Activated T-cell treated with anti-CD3 and anti-CD28 coated beads, Interleukin-2, amount 50 U/mL, for 72 hours (primary cell): Measurements from ENCODE around the gene OGDH. TPM values are rescaled to one million over a fixed set of nuclear protein-coding genes. Genes with fewer than 3 reads are reported as not detected.
"Not testable (repeated sequence)": the region's sequence is repeated elsewhere in the genome, so short reads cannot be mapped to it uniquely, and the experiment has no call there.

ENCODE experiments used
- ATAC-seq, 2 donors: fragments of 150-1000 bp; cut with Tn5 transposase; replicated peaks in 1 of 2; 2 replicates each; pipeline ENCODE4 v1.10.0; 2021; ENCODE audit warnings: moderate library complexity in 2 of 2, mild to moderate bottlenecking in 1 of 2
- DNase-seq, 2 donors: peaks; one replicate each; pipeline ENCODE4 v3.0.0; 2021 to 2022; ENCODE audit warnings: mixed read lengths in 1 of 2
- H3K27ac Mint-ChIP-seq: one replicate; pipeline ENCODE4 v1.8.0; 2022; ENCODE audit warnings: mild to moderate bottlenecking, moderate library complexity, mixed read lengths
- H3K27me3 Mint-ChIP-seq: one replicate; pipeline ENCODE4 v1.8.0; 2022; ENCODE audit warnings: low read depth, mixed read lengths
- H3K36me3 Mint-ChIP-seq, 2 donors: one replicate each; pipeline ENCODE4 v1.8.0; 2022; ENCODE audit warnings: mixed read lengths in 2 of 2, mild to moderate bottlenecking in 1 of 2; ENCODE audit not compliant: insufficient read depth in 2 of 2
- H3K4me1 Mint-ChIP-seq: one replicate; pipeline ENCODE4 v1.8.0; 2022; ENCODE audit warnings: low read depth, mixed read lengths
- H3K4me3 Mint-ChIP-seq, 2 donors: one replicate each; pipeline ENCODE4 v1.8.0; 2022; ENCODE audit warnings: mild to moderate bottlenecking in 2 of 2, mixed read lengths in 2 of 2, moderate library complexity in 2 of 2
- H3K9me3 Mint-ChIP-seq, 2 donors: one replicate each; pipeline ENCODE4 v1.8.0; 2022; ENCODE audit warnings: mixed read lengths in 2 of 2
- total RNA-seq, 2 donors: library from RNA; stranded (reverse); gene quantifications; one replicate each; pipeline ENCODE4 v1.2.3, GENCODE V29; 2022

The OGDH gene
- total RNA-seq, 2 donors from 2014 or later, result 79.6 to 82.7 TPM

DNA sequence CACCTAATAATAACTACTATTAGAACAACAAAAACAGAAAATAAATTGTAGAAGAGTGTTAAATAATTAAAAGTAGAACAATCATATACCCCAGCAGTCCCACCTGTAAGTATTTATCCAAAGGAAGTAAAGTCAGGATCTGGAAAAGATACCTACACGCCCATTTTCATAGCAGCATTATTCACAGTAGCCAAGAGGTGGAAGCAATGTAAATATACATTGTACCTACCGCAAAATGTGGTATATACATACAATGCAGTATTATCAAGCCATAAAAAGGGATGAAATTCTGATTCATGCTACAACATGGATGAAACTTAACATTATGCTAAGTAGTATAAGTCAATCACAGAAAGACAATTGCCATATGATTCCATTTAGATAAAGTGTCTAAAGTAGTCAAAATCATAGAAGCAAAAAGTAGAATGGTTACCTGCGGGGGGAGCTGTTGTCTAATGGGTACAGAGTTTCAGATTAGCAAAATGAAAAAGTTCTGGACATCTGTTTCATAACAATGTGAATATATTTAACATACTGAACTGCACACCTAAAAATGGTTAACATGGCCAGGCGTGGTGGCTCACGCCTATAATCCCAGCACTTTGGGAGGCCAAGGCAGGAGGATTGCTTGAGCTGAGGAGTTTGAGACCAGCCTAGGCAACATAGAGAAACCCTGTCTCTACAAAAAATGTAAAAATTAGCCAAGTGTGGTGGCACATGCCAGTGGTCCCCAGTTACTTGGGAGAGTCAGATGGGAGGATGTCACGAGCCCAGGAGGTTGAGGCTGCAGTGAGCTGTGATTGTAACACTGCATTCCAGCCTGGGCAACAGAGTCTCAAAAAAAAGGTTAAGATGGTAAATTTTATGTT lies 18.4 kb upstream of the OGDH start:
- ATAC-seq, result peak; percentile 75
- H3K4me3 Mint-ChIP-seq, result no peak overlapping the region

DNA sequence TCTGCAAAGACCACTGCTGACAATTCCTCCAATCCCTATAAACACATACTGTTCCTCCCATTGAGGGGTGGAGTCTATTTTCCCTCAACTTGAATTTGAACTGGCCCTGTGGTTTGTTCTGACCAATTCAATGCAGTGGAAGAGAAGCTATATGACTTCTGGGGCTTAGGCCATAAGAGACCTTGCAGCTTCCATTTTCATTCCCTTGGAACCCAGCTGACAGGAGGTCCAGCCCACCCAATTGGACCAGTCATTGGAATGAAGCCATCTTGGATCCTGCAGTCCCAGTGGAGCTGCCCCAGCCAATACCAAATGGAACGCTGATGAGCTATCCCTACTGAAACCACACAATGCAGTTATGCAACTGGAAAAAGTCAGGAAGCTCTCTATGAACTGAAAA lies 15.5 kb upstream of the OGDH start:
- no peak for ATAC-seq
- Mint-ChIP-seq H3K4me3 (no peak overlapping the region), H3K4me1 (peaks cover 5% of the 10 kb centered on the region)

More for the DNA sequence above, 18.4 kb upstream of the OGDH start:
- Mint-ChIP-seq H3K27me3 (no peaks in the 10 kb centered on the region), H3K27ac (no peak overlapping the region), H3K4me1 (peaks cover 5% of the 10 kb centered on the region), H3K36me3 (no peaks in the 10 kb centered on the region), H3K9me3 (no peaks in the 10 kb centered on the region)
- peak; percentile 59 to 62 for DNase-seq

GRCh38 chr7:44595934-44596635 lies 10.3 kb upstream of the OGDH start:
- Mint-ChIP-seq H3K27ac (no peak overlapping the region), H3K4me1 (no peaks in the 10 kb centered on the region), H3K27me3 (no peaks in the 10 kb centered on the region), H3K9me3 (no peaks in the 10 kb centered on the region), H3K4me3 (no peak overlapping the region), H3K36me3 (no peaks in the 10 kb centered on the region)
- no peak for ATAC-seq
- DNase-seq, result no peak

More for the DNA sequence above, 15.5 kb upstream of the OGDH start:
- no peak for DNase-seq
- Mint-ChIP-seq H3K36me3 (no peaks in the 10 kb centered on the region), H3K27me3 (no peaks in the 10 kb centered on the region), H3K9me3 (no peaks in the 10 kb centered on the region), H3K27ac (no peak overlapping the region)

DNA sequence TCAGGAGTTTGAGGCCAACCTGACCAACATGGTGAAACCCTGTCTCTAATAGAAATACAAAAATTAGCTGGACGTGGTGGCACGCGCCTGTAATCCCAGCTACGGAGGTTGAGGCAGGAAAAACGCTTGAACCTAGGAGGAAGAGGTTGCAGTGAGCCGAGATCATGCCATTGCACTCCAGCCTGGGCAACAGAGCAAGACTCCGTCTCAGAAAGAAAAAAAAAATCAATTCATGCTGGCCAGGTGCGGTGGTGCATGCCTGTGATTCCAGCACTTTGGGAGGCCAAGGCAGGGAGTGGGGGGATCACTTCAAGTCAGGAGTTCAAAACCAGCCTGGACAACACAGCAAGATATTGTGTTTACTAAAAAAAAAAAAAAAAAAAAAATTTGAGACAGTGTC lies 9.2 kb upstream of the OGDH start:
- not testable (repeated sequence) for ATAC-seq, H3K4me3 Mint-ChIP-seq, H3K27ac Mint-ChIP-seq, H3K9me3 Mint-ChIP-seq, H3K4me1 Mint-ChIP-seq, H3K27me3 Mint-ChIP-seq, H3K36me3 Mint-ChIP-seq, DNase-seq

GRCh38 chr7:44599222-44599621 lies 7.2 kb upstream of the OGDH start:
- H3K4me1 Mint-ChIP-seq, result no peaks in the 10 kb centered on the region
- H3K4me3 Mint-ChIP-seq, result no peak overlapping the region
- DNase-seq, result no peak
- no peaks in the 10 kb centered on the region for H3K9me3 Mint-ChIP-seq
- H3K27me3 Mint-ChIP-seq, result no peaks in the 10 kb centered on the region
- no peaks in the 10 kb centered on the region for H3K36me3 Mint-ChIP-seq
- no peak overlapping the region for H3K27ac Mint-ChIP-seq
- ATAC-seq, result no peak

DNA sequence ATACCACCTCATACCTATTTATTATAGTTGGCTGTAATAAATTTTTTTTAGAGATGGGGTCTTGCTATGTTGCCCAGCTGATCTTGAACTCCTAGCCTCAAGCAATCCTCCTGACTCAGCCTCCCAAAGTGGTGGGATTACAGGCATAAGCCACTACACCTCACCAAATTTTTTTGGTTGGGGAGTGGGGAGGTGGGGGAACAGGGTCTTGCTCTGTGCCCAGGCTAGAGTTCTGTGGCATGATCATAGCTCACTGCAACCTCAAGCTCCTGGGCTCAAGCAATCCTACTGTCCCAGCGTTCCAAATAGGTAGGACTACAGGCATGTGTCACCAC lies 3.9 kb upstream of the OGDH start:
- Mint-ChIP-seq H3K4me3 (no peak overlapping the region), H3K27ac (no peak overlapping the region), H3K4me1 (peaks cover 16% of the 10 kb centered on the region), H3K27me3 (no peaks in the 10 kb centered on the region), H3K9me3 (no peaks in the 10 kb centered on the region), H3K36me3 (no peaks in the 10 kb centered on the region)
- DNase-seq (no peak), ATAC-seq (no peak)

DNA sequence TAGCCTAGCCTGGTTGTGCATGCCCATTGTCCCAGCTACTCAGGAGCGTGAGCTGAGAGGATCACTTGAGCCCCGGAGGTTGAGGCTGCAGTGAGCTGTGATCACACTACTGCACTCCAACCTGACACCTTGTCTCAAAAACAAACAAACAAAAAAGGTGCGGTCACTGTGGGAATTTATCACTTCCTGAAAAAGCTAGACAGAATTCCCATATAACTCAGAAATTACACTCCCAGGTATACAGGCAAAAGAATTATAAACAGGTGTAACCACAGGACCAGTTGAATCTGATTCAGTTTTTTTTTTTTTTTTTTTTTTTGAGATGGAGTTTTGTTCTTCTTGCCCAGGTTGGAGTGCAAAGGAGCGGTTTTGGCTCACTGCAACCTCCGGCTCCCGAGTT lies 3.2 kb upstream of the OGDH start:
- H3K27ac Mint-ChIP-seq, result no peak overlapping the region
- DNase-seq (no peak), ATAC-seq (no peak)
- no peaks in the 10 kb centered on the region for H3K36me3 Mint-ChIP-seq
- H3K4me3 Mint-ChIP-seq, result no peak overlapping the region
- H3K4me1 Mint-ChIP-seq, result peaks cover 22% of the 10 kb centered on the region
- H3K9me3 Mint-ChIP-seq, result no peaks in the 10 kb centered on the region
- H3K27me3 Mint-ChIP-seq, result no peaks in the 10 kb centered on the region

- H3K4me1 Mint-ChIP-seq, result peaks cover 36% of the 10 kb centered on the region
- ATAC-seq, result no peak
Observed at GRCh38 chr7:44604941-44605340, 1.5 kb upstream of the OGDH start.

GRCh38 chr7:44607141-44608068 lies 978 bp downstream of the OGDH start:
- Mint-ChIP-seq H3K9me3 (no peaks in the 10 kb centered on the region), H3K36me3 (no peaks in the 10 kb centered on the region), H3K4me3 (peak overlapping the region; percentile 93 to 98), H3K27me3 (no peaks in the 10 kb centered on the region), H3K27ac (peak overlapping the region; percentile 62), H3K4me1 (peaks cover 53% of the 10 kb centered on the region)
- DNase-seq, result no peak
- ATAC-seq, result no peak

More at GRCh38 chr7:44604941-44605340, 1.5 kb upstream of the OGDH start:
- Mint-ChIP-seq H3K9me3 (no peaks in the 10 kb centered on the region), H3K4me3 (peak overlapping the region in 1 of 2 donors; percentile 64), H3K27ac (no peak overlapping the region), H3K36me3 (no peaks in the 10 kb centered on the region), H3K27me3 (no peaks in the 10 kb centered on the region)
- no peak for DNase-seq

DNA sequence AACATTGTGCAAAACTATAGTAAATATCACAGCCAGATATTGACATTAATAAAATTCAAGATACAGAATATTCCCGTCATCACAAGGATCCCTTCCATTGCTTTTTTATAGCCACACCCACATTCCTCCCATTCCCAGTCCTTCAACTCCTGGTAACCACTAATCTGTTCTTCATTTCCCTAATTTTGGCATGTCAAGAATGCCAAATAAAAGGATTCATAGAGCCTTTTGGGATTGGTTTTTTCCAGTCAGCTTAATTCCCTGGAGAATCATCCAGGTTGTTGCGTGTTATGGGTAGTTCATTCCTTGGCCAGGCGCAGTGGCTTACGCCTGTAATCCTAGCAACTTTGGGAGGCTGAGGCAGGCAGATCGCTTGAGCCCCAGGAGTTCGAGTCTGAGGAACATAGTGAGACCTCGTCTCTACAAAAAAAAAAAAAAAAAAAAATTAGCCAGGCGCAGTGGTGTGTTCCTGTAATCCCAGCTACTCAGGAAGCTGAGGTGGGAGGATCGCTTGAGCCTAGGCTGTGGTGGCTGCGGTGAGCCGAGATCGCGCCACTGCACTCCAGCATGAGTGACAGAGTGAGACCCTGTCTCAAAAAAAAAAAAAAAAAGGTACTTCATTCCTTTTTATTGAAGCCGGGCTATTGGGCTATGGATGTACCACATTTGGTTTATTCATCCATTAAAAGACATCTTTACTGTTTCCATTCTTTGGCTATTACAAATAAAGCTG lies 2.7 kb downstream of the OGDH start:
- H3K36me3 Mint-ChIP-seq, result peaks cover 0 to 1% of the 10 kb centered on the region in 2 donors
- H3K9me3 Mint-ChIP-seq, result no peaks in the 10 kb centered on the region
- H3K27ac Mint-ChIP-seq, result no peak overlapping the region
- DNase-seq (no peak), ATAC-seq (no peak)
- peak overlapping the region; percentile 39 to 55 for H3K4me3 Mint-ChIP-seq
- H3K27me3 Mint-ChIP-seq, result no peaks in the 10 kb centered on the region
- H3K4me1 Mint-ChIP-seq, result peaks cover 64% of the 10 kb centered on the region

GRCh38 chr7:44609829-44610228 lies 3.4 kb downstream of the OGDH start:
- ATAC-seq, result no peak
- peaks cover 72% of the 10 kb centered on the region for H3K4me1 Mint-ChIP-seq
- H3K9me3 Mint-ChIP-seq, result no peaks in the 10 kb centered on the region
- no peak for DNase-seq
- peak overlapping the region; percentile 24 for H3K27ac Mint-ChIP-seq
- peaks cover 0 to 3% of the 10 kb centered on the region in 2 donors for H3K36me3 Mint-ChIP-seq
- H3K27me3 Mint-ChIP-seq, result no peaks in the 10 kb centered on the region
- H3K4me3 Mint-ChIP-seq, result peak overlapping the region in 1 of 2 donors; percentile 55

DNA sequence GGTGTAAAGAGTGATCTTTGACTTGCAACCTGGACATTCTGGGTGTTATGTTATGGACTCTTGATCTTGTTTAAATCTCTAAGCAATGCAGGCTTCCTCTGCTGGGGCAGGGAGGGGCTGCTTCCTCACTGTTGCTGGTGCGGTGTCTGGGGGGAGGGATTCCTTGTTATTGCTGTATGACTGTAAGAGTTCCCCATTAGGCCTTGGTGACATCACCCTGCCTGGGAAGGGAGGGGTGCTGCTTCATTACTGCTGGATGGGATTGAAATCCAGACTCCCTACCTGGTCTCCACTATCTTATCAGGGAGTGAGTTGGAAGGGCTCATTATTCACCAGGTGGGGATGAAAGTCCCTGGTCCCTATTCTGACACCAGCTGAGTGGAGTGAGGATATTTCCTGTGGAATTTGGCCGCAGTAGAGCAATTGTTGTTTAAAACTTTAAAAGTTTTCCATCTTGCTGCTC lies 8.8 kb downstream of the OGDH start:
- peaks cover 0 to 5% of the 10 kb centered on the region in 2 donors for H3K36me3 Mint-ChIP-seq
- H3K27me3 Mint-ChIP-seq, result no peaks in the 10 kb centered on the region
- no peaks in the 10 kb centered on the region for H3K9me3 Mint-ChIP-seq
- H3K4me3 Mint-ChIP-seq, result peak overlapping the region; percentile 32 to 60
- H3K4me1 Mint-ChIP-seq, result peaks cover 82% of the 10 kb centered on the region
- ATAC-seq (no peak), DNase-seq (no peak)
- peak overlapping the region; percentile 58 for H3K27ac Mint-ChIP-seq
